ENCODE measurements around the gene AAK1. TPM values are rescaled to one million over a fixed set of nuclear protein-coding genes. Genes with fewer than 3 reads are reported as not detected.

The AAK1 gene
- total and polyA plus RNA-seq, 2 donors (not counting 3 experiments of a cell fraction or from before 2014, with no cell fraction given), result 31.0 to 127 TPM

GRCh38 chr2:69601179-69601612 lies 42.3 kb downstream of the AAK1 start:
- H3K9ac ChIP-seq (replicated peaks; ENCODE audit: extremely low read depth, insufficient read depth, low read length), result no peak overlapping the region
- H3K79me2 ChIP-seq (ENCODE audit: control insufficient read depth, insufficient read depth, low read length), result peaks cover 62% of the 10 kb centered on the region
- BruUV-seq (replicated peaks), result no TSS peak
- intact Hi-C loops (cut with micrococcal nuclease), result no loop called here
- no peaks in the 10 kb centered on the region for H3K27me3 ChIP-seq (ENCODE audit: control insufficient read depth in 2 of 2, insufficient read depth in 2 of 2, low read length in 2 of 2)
- H3K9me3 ChIP-seq (replicated peaks; ENCODE audit: control insufficient read depth, insufficient read depth, low read length), result no peaks in the 10 kb centered on the region
- peaks cover 2% of the 10 kb centered on the region for H4K20me1 ChIP-seq (replicated peaks; ENCODE audit: control insufficient read depth, extremely low read depth, insufficient read depth, low read length)
- DNase-seq (ENCODE audit: low read depth, low spot score) (peak; percentile 66), FAIRE-seq (peak; percentile 35)
- no peaks in the 10 kb centered on the region for H3K9me1 ChIP-seq (replicated peaks; ENCODE audit: control insufficient read depth, extremely low read depth, insufficient read depth, low read length)
- TF ChIP-seq FOS (IDR thresholded peaks at IDR 0.05; ENCODE audit: borderline replicate concordance, insufficient read depth, low read length), result peak; percentile 78
- TF ChIP-seq GATA2 (IDR thresholded peaks at IDR 0.05; ENCODE audit: insufficient read depth, insufficient read length, low read depth, low read length), result peak; percentile 74
- no peak for TF ChIP-seq CTCF (IDR thresholded peaks at IDR 0.05; ENCODE audit: extremely low read depth in 1 of 2, insufficient read depth in 1 of 2, low read depth in 1 of 2, low read length in 2 of 2)
- peak; percentile 32 for TF ChIP-seq JUN (IDR thresholded peaks at IDR 0.05; ENCODE audit: borderline replicate concordance, insufficient read depth, insufficient read length, low read depth)
- TF ChIP-seq EZH2 (IDR thresholded peaks at IDR 0.05; ENCODE audit: borderline replicate concordance, low read depth, low read length, severe bottlenecking), result no peak
- no peak for TF ChIP-seq POLR2A (IDR thresholded peaks at IDR 0.05; ENCODE audit: low read depth, low read length)
- TF ChIP-seq, protein P1, sequence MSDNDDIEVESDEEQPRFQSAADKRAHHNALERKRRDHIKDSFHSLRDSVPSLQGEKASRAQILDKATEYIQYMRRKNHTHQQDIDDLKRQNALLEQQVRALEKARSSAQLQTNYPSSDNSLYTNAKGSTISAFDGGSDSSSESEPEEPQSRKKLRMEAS (IDR thresholded peaks at IDR 0.05; ENCODE audit: insufficient read depth, insufficient read length), result no peak
- CTCF ChIA-PET, result interaction anchor here (1.0 to 1.3 kb wide), 2 partner anchors 18 to 36 kb away, joined by 3 read pairs; no protein-coding TSS in a partner anchor
- H3K4me3 ChIP-seq (replicated peaks in 1 of 3; ENCODE audit: insufficient read depth in 1 of 3, low read depth in 1 of 3, low read length in 3 of 3), result no peak overlapping the region
- H3K4me1 ChIP-seq (ENCODE audit: control insufficient read depth, extremely low read depth, insufficient read depth, low read length), result peaks cover 6% of the 10 kb centered on the region
- no peak overlapping the region for H3K4me2 ChIP-seq (ENCODE audit: insufficient read depth, low read length)
- H2AFZ ChIP-seq (ENCODE audit: low read depth, low read length), result no peak overlapping the region
- dilution Hi-C loops (cut with MboI; ENCODE audit: extremely low pct_ligation_motif_present, low sequenced_read_pairs), result no loop called here
- POLR2A ChIA-PET, result no interaction called here
- H3K27ac ChIP-seq (ENCODE audit: insufficient read depth, low read depth, low read length), result no peak overlapping the region
- no peaks in the 10 kb centered on the region for H3K36me3 ChIP-seq (ENCODE audit: control insufficient read depth in 2 of 2, extremely low read depth in 1 of 2, insufficient read depth in 2 of 2, low read length in 2 of 2)

Measured in endothelial cell of umbilical vein (primary cell).